H9 (cell line): ENCODE measurements around the gene ARFGEF3. TPM values are rescaled to one million over a fixed set of nuclear protein-coding genes. Genes with fewer than 3 reads are reported as not detected.

ENCODE experiments used
- DNase-seq: peaks from one replicate; pipeline ENCODE4 v3.0.0-alpha.2; 2017
- H2AFZ ChIP-seq: one replicate; pipeline ENCODE4 v1.6.1; 2013; ENCODE audit warnings: mild to moderate bottlenecking, low read length, control low read depth, moderate library complexity
- H2AK5ac ChIP-seq: 2 replicates; pipeline ENCODE4 v1.6.1; 2013; ENCODE audit warnings: low read length, control low read depth, mixed read lengths; ENCODE audit not compliant: insufficient read length
- H2BK120ac ChIP-seq: one replicate; pipeline ENCODE4 v1.6.1; 2013; ENCODE audit warnings: low read depth, mild to moderate bottlenecking, low read length, control low read depth, inconsistent platforms; ENCODE audit not compliant: poor library complexity, severe bottlenecking
- H2BK12ac ChIP-seq: 2 replicates; pipeline ENCODE4 v1.6.1; 2013; ENCODE audit warnings: low read length, control low read depth, mixed read lengths, low read depth; ENCODE audit not compliant: insufficient read length
- H2BK15ac ChIP-seq: 2 replicates; pipeline ENCODE4 v1.6.1; 2013; ENCODE audit warnings: low read depth, low read length, control low read depth
- H2BK20ac ChIP-seq: one replicate; pipeline ENCODE4 v1.6.1; 2013; ENCODE audit warnings: low read depth, mild to moderate bottlenecking, low read length, control low read depth, inconsistent platforms; ENCODE audit not compliant: poor library complexity, severe bottlenecking
- H2BK5ac ChIP-seq: 2 replicates; pipeline ENCODE4 v1.6.1; 2013; ENCODE audit warnings: low read length, control low read depth, mixed read lengths; ENCODE audit not compliant: insufficient read length
- H3K14ac ChIP-seq: 2 replicates; pipeline ENCODE4 v1.6.1; 2013; ENCODE audit warnings: low read length, control low read depth; ENCODE audit not compliant: insufficient read depth
- H3K18ac ChIP-seq: 2 replicates; pipeline ENCODE4 v1.6.1; 2013; ENCODE audit warnings: low read depth, mild to moderate bottlenecking, mixed read lengths, low read length, control low read depth; ENCODE audit not compliant: insufficient read length
- H3K23ac ChIP-seq: 2 replicates; pipeline ENCODE4 v1.6.1; 2013; ENCODE audit warnings: low read length, control low read depth, mixed read lengths, low read depth; ENCODE audit not compliant: insufficient read length
- H3K23me2 ChIP-seq: 2 replicates; pipeline ENCODE4 v1.6.1; 2013; ENCODE audit warnings: low read depth, mild to moderate bottlenecking, mixed read lengths, low read length, control low read depth; ENCODE audit not compliant: insufficient read length, poor library complexity, severe bottlenecking
- H3K27ac ChIP-seq: 2 replicates; pipeline ENCODE4 v1.5.1; 2013; ENCODE audit warnings: low read length, control low read depth, mixed read lengths, low read depth; ENCODE audit not compliant: insufficient read length
- H3K27me3 ChIP-seq: 2 replicates; pipeline ENCODE4 v1.6.1; 2013; ENCODE audit warnings: low read length, control low read depth, inconsistent platforms; ENCODE audit not compliant: insufficient read depth
- H3K4ac ChIP-seq: 2 replicates; pipeline ENCODE4 v1.6.1; 2013; ENCODE audit warnings: low read depth, mild to moderate bottlenecking, control low read depth, inconsistent platforms, low read length, moderate library complexity
- H3K4me1 ChIP-seq: 2 replicates; pipeline ENCODE4 v1.6.1; 2013; ENCODE audit warnings: low read length, control low read depth, inconsistent platforms; ENCODE audit not compliant: insufficient read depth
- H3K4me2 ChIP-seq: 2 replicates; pipeline ENCODE4 v1.6.1; 2013; ENCODE audit warnings: low read length, control low read depth, mixed read lengths; ENCODE audit not compliant: insufficient read length, insufficient read depth
- H3K56ac ChIP-seq: 2 replicates; pipeline ENCODE4 v1.6.1; 2013; ENCODE audit warnings: low read depth, mild to moderate bottlenecking, mixed read lengths, low read length, control low read depth; ENCODE audit not compliant: insufficient read length
- H3K79me1 ChIP-seq: 2 replicates; pipeline ENCODE4 v1.6.1; 2013; ENCODE audit warnings: low read depth, mild to moderate bottlenecking, moderate library complexity, low read length, control low read depth, inconsistent platforms; ENCODE audit not compliant: insufficient read depth, poor library complexity, severe bottlenecking
- H3K79me2 ChIP-seq: 2 replicates; pipeline ENCODE4 v1.6.1; 2013; ENCODE audit warnings: low read length, control low read depth, inconsistent platforms; ENCODE audit not compliant: insufficient read depth
- H3K9ac ChIP-seq: 2 replicates; pipeline ENCODE4 v1.6.1; 2013; ENCODE audit warnings: low read length, control low read depth, mixed read lengths; ENCODE audit not compliant: insufficient read length; ENCODE audit errors: extremely low read depth
- H3K9me3 ChIP-seq: one replicate; pipeline ENCODE4 v1.6.1; 2013; ENCODE audit warnings: low read depth, low read length, inconsistent platforms; ENCODE audit not compliant: control insufficient read depth
- H3T11ph ChIP-seq: one replicate; pipeline ENCODE4 v1.6.1; 2013; ENCODE audit warnings: mild to moderate bottlenecking, low read length, control low read depth, inconsistent platforms
- H4K20me1 ChIP-seq: one replicate; pipeline ENCODE4 v1.6.1; 2013; ENCODE audit not compliant: control insufficient read depth, insufficient read length, insufficient read depth
- H4K5ac ChIP-seq: 2 replicates; pipeline ENCODE4 v1.6.1; 2013; ENCODE audit warnings: low read depth, mild to moderate bottlenecking, mixed read lengths, low read length, control low read depth; ENCODE audit not compliant: insufficient read length
- H4K8ac ChIP-seq: replicated peaks from 2 replicates; pipeline ENCODE4 v1.6.1; 2013; ENCODE audit warnings: low read length, control low read depth, mixed read lengths, low read depth; ENCODE audit not compliant: insufficient read length
- H4K91ac ChIP-seq: 2 replicates; pipeline ENCODE4 v1.6.1; 2013; ENCODE audit warnings: low read depth, mild to moderate bottlenecking, moderate library complexity, mixed read lengths, low read length, control low read depth; ENCODE audit not compliant: insufficient read length
- H3K27ac Mint-ChIP-seq, 3 experiments: 2 replicates in 2 of 3; 3 replicates in 1 of 3; pipeline ENCODE4 v1.8.0; 2020 to 2021; ENCODE audit warnings: mixed read lengths in 3 of 3, mild to moderate bottlenecking in 1 of 3, moderate library complexity in 1 of 3
- H3K27me3 Mint-ChIP-seq: 2 replicates; pipeline ENCODE4 v1.8.0; 2021; ENCODE audit warnings: low read depth, mild to moderate bottlenecking, moderate library complexity, mixed read lengths
- H3K36me3 Mint-ChIP-seq, 3 experiments: 2 replicates in 2 of 3; 3 replicates in 1 of 3; pipeline ENCODE4 v1.8.0; 2020 to 2021; ENCODE audit warnings: low read depth in 3 of 3, mixed read lengths in 3 of 3; ENCODE audit not compliant: insufficient read depth in 1 of 3
- H3K4me1 Mint-ChIP-seq, 2 experiments: 2 replicates each; pipeline ENCODE4 v1.8.0; 2020; ENCODE audit warnings: mixed read lengths in 2 of 2
- H3K4me3 Mint-ChIP-seq, 2 experiments: 2 replicates in 1 of 2; 3 replicates in 1 of 2; pipeline ENCODE4 v1.8.0; 2020 to 2021; ENCODE audit warnings: mild to moderate bottlenecking in 2 of 2, mixed read lengths in 2 of 2, moderate library complexity in 1 of 2
- H3K9me3 Mint-ChIP-seq, 2 experiments: 2 replicates in 1 of 2; 3 replicates in 1 of 2; pipeline ENCODE4 v1.8.0; 2020; ENCODE audit warnings: mild to moderate bottlenecking in 2 of 2, mixed read lengths in 2 of 2, moderate library complexity in 1 of 2
- WGBS: extraction: QIAGEN DNeasy Blood & Tissue Kit; methylation state at CpG from one replicate; pipeline ENCODE4 v1.1.7; 2013; ENCODE audit warnings: missing lambda C conversion rate, low lambda C conversion rate, mixed read lengths; ENCODE audit not compliant: insufficient read length; ENCODE audit errors: extremely low coverage; 5-methylcytosine and 5-hydroxymethylcytosine counted together
- total RNA-seq: library from RNA; stranded (reverse); gene quantifications from 2 replicates; pipeline ENCODE4 v1.2.1, GENCODE V29; 2021
- TF ChIP-seq, protein P1 (sequence below): fragments of 200-600 bp; sonication (generic); conservative IDR thresholded peaks from 3 replicates; pipeline ENCODE4 v1.8.0; 2021; ENCODE audit warnings: antibody characterized with exemption, mild to moderate bottlenecking

ARFGEF3 gene
- total RNA-seq, 1 experiment from 2014 or later: 13.7 TPM

- Histone ChIP-seq H3K23ac (no peak overlapping the region), H2BK12ac (no peak overlapping the region), H3T11ph (no peak overlapping the region), H3K79me1 (no peaks in the 10 kb centered on the region), H3K27ac (no peak overlapping the region), H3K56ac (no peak overlapping the region), H2BK15ac (no peak overlapping the region), H3K4ac (no peak overlapping the region), H3K14ac (no peak overlapping the region), H2BK20ac (no peak overlapping the region), H4K20me1 (no peaks in the 10 kb centered on the region), H3K9me3 (no peaks in the 10 kb centered on the region), H2BK5ac (no peak overlapping the region), H3K4me1 (no peaks in the 10 kb centered on the region), H3K23me2 (no peaks in the 10 kb centered on the region), H3K18ac (no peak overlapping the region), H3K79me2 (no peaks in the 10 kb centered on the region), H4K5ac (no peak overlapping the region), H4K8ac (no peak overlapping the region), H2AK5ac (no peak overlapping the region), H3K9ac (no peak overlapping the region), H3K27me3 (no peaks in the 10 kb centered on the region), H2AFZ (no peak overlapping the region), H3K4me2 (no peak overlapping the region), H2BK120ac (no peak overlapping the region), H4K91ac (no peak overlapping the region)
- DNase-seq: no peak
- peaks cover 0 to 4% (median 3%) of the 10 kb centered on the region in 3 experiments; a peak in 3 of 7 replicates for H3K36me3 Mint-ChIP-seq
- no CpG with 5 or more reads among the region's 4 CpGs for WGBS
- H3K27ac Mint-ChIP-seq: no peak overlapping the region
- TF ChIP-seq, protein P1, sequence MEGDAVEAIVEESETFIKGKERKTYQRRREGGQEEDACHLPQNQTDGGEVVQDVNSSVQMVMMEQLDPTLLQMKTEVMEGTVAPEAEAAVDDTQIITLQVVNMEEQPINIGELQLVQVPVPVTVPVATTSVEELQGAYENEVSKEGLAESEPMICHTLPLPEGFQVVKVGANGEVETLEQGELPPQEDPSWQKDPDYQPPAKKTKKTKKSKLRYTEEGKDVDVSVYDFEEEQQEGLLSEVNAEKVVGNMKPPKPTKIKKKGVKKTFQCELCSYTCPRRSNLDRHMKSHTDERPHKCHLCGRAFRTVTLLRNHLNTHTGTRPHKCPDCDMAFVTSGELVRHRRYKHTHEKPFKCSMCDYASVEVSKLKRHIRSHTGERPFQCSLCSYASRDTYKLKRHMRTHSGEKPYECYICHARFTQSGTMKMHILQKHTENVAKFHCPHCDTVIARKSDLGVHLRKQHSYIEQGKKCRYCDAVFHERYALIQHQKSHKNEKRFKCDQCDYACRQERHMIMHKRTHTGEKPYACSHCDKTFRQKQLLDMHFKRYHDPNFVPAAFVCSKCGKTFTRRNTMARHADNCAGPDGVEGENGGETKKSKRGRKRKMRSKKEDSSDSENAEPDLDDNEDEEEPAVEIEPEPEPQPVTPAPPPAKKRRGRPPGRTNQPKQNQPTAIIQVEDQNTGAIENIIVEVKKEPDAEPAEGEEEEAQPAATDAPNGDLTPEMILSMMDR: no peak
- H3K9me3 Mint-ChIP-seq: no peaks in the 10 kb centered on the region
- no peaks in the 10 kb centered on the region for H3K27me3 Mint-ChIP-seq
- H3K4me3 Mint-ChIP-seq: no peak overlapping the region
- no peaks in the 10 kb centered on the region for H3K4me1 Mint-ChIP-seq
Measured at GRCh38 chr6:138250053-138250452, 88.3 kb downstream of the ARFGEF3 start.
